Liver (tissue), 9 donors: ENCODE results near the gene CYP2U1. TPM values are rescaled to one million over a fixed set of nuclear protein-coding genes. Genes with fewer than 3 reads are reported as not detected.

ENCODE experiments used
- DNase-seq: peaks from one replicate; pipeline ENCODE4 v3.0.0-alpha.2; 2017; ENCODE audit warnings: low spot score
- H3K27ac ChIP-seq, 2 donors: one replicate each; pipeline ENCODE4 v1.7.0; 2013; ENCODE audit warnings: inconsistent platforms in 2 of 2, low read length in 2 of 2, control low read depth in 1 of 2, low read depth in 1 of 2, mild to moderate bottlenecking in 1 of 2
- H3K27me3 ChIP-seq, 4 donors: one replicate each; pipeline versions ENCODE4 v1.6.1 to v1.7.0; 2013; ENCODE audit warnings: low read length in 3 of 4, inconsistent platforms in 1 of 4, mild to moderate bottlenecking in 1 of 4, moderate library complexity in 1 of 4; ENCODE audit not compliant: control insufficient read depth in 4 of 4, insufficient read depth in 4 of 4
- H3K36me3 ChIP-seq, 4 donors: one replicate each; pipeline versions ENCODE4 v1.6.1 to v1.7.0; 2013; ENCODE audit warnings: low read length in 3 of 4, mild to moderate bottlenecking in 3 of 4, low read depth in 1 of 4, moderate library complexity in 1 of 4; ENCODE audit not compliant: control insufficient read depth in 4 of 4, insufficient read depth in 3 of 4
- H3K4me1 ChIP-seq, 4 donors: one replicate each; pipeline versions ENCODE4 v1.6.1 to v1.7.0; 2013; ENCODE audit warnings: low read length in 3 of 4, mild to moderate bottlenecking in 3 of 4, moderate library complexity in 1 of 4; ENCODE audit not compliant: control insufficient read depth in 4 of 4, insufficient read depth in 4 of 4
- H3K4me3 ChIP-seq, 3 donors: one replicate each; pipeline versions ENCODE4 v1.6.1 to v1.7.0; 2013; ENCODE audit warnings: low read length in 3 of 3, control low read depth in 1 of 3, low read depth in 1 of 3, mild to moderate bottlenecking in 1 of 3
- H3K9ac ChIP-seq, 2 donors: one replicate each; pipeline ENCODE4 v1.7.0; 2013; ENCODE audit warnings: low read length in 2 of 2, mild to moderate bottlenecking in 2 of 2, moderate library complexity in 2 of 2, control low read depth in 1 of 2, low read depth in 1 of 2
- H3K9me3 ChIP-seq, 4 donors: one replicate each; pipeline versions ENCODE4 v1.6.1 to v1.7.0; 2013; ENCODE audit warnings: low read length in 3 of 4; ENCODE audit not compliant: control insufficient read depth in 4 of 4
- ATF3 ChIP-seq: IDR thresholded peaks from 2 replicates; pipeline ENCODE4 v1.6.1; 2016; ENCODE audit warnings: antibody characterized with exemption
- CTCF ChIP-seq: fragments of 150-350 bp; IDR thresholded peaks from 2 replicates; pipeline ENCODE4 v1.5.1; 2017; ENCODE audit warnings: improper control_type of control experiment, low read depth, low read length; ENCODE audit not compliant: missing input control
- EGR1 ChIP-seq, 2 donors: IDR thresholded peaks; 2 replicates each; pipeline ENCODE4 v1.6.1; 2016 to 2018; ENCODE audit warnings: antibody characterized with exemption in 2 of 2, low read depth in 2 of 2
- FOXA1 ChIP-seq: IDR thresholded peaks from 2 replicates; pipeline ENCODE4 v1.6.1; 2016; ENCODE audit warnings: antibody characterized with exemption
- FOXA2 ChIP-seq: IDR thresholded peaks from 2 replicates; pipeline ENCODE4 v1.6.1; 2016; ENCODE audit warnings: antibody characterized with exemption
- GABPA ChIP-seq, 2 donors: IDR thresholded peaks in 1 of 2; conservative IDR thresholded peaks in 1 of 2; 2 replicates each; pipeline ENCODE4 v1.6.1; 2016; ENCODE audit warnings: antibody characterized with exemption in 2 of 2, mild to moderate bottlenecking in 1 of 2, moderate library complexity in 1 of 2
- HNF4A ChIP-seq, 2 donors: conservative IDR thresholded peaks; 2 replicates each; pipeline ENCODE4 v1.6.1; 2016; ENCODE audit warnings: antibody characterized with exemption in 2 of 2, mild to moderate bottlenecking in 2 of 2
- HNF4G ChIP-seq: IDR thresholded peaks from 2 replicates; pipeline ENCODE4 v1.6.1; 2016; ENCODE audit warnings: antibody characterized with exemption
- JUND ChIP-seq, 2 donors: IDR thresholded peaks; 2 replicates each; pipeline ENCODE4 v1.6.1; 2016; ENCODE audit warnings: antibody characterized with exemption in 2 of 2
- MAX ChIP-seq: IDR thresholded peaks from 2 replicates; pipeline ENCODE4 v1.6.1; 2016; ENCODE audit warnings: antibody characterized with exemption
- NR2F2 ChIP-seq: IDR thresholded peaks from 2 replicates; pipeline ENCODE4 v1.6.1; 2016; ENCODE audit warnings: antibody characterized with exemption
- RAD21 ChIP-seq, 2 donors: IDR thresholded peaks; 2 replicates each; pipeline ENCODE4 v1.6.1; 2016; ENCODE audit warnings: antibody characterized with exemption in 2 of 2, mild to moderate bottlenecking in 2 of 2
- REST ChIP-seq: IDR thresholded peaks from 2 replicates; pipeline ENCODE4 v1.6.1; 2016; ENCODE audit warnings: antibody characterized with exemption, mild to moderate bottlenecking
- RXRA ChIP-seq, 2 donors: IDR thresholded peaks; 2 replicates each; pipeline ENCODE4 v1.6.1; 2017 to 2018; ENCODE audit warnings: antibody characterized with exemption in 2 of 2, mild to moderate bottlenecking in 1 of 2
- SP1 ChIP-seq: IDR thresholded peaks from 2 replicates; pipeline ENCODE4 v1.6.1; 2018; ENCODE audit warnings: antibody characterized with exemption, mild to moderate bottlenecking
- TAF1 ChIP-seq: conservative IDR thresholded peaks from 2 replicates; pipeline ENCODE4 v1.6.1; 2016; ENCODE audit warnings: antibody characterized with exemption, mild to moderate bottlenecking
- YY1 ChIP-seq: IDR thresholded peaks from 2 replicates; pipeline ENCODE4 v1.6.1; 2016; ENCODE audit warnings: antibody characterized with exemption, mild to moderate bottlenecking
- WGBS: extraction: QIAGEN DNeasy Blood & Tissue Kit; methylation state at CpG from one replicate; pipeline ENCODE4 v1.1.7; 2013; 5-methylcytosine and 5-hydroxymethylcytosine counted together
- polyA plus RNA-seq, 2 donors: library from polyadenylated mRNA; stranded (reverse) in 1 of 2; unstranded in 1 of 2; fragments of 200-250 nt in 1 of 2; fragments of >200 nt in 1 of 2; fragmentation: Nextera tagmentation in 1 of 2; extraction: Ambion mirVana in 1 of 2; gene quantifications; one replicate each; pipeline versions ENCODE4 v1.2.1 to v1.2.3, GENCODE V29; 2013 to 2015
- total RNA-seq, 2 donors: library from RNA; depleted of rRNA; stranded (reverse); fragments of >200 nt; gene quantifications; one replicate each; pipeline ENCODE4 v1.2.3, GENCODE V29; 2014
- donor health status: healthy.
- donor health status: healthy.
- donor health status: healthy.
- donor health status: healthy.
- donor health status: healthy.

Gene CYP2U1
- total and polyA plus RNA-seq, 4 donors = 2.0 to 4.9 (median 3.2) TPM

DNA sequence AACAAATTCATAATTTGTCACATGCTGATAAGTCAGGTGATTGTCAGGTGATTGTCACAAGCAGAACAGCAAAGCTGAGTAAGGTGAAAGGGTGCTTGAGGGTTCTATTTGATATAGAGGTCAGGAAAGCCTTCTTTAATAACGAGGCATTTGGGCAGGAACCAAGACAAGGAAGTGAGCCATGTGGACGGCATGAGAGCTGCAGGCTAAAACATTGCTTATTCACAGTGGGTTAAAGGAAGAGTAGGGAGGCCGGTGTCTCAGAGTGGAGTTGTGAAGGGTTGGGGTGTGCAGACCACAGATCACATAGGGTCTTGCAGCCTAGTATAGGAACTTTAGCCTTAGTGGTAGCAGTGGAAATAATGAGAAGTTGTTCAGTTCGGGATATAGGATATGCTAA is 31.3 kb upstream of the CYP2U1 start:
- DNase-seq = no peak
- Histone ChIP-seq H3K27me3 (no peaks in the 10 kb centered on the region), H3K27ac (no peak overlapping the region), H3K9ac (no peak overlapping the region), H3K4me3 (no peak overlapping the region), H3K36me3 (peaks cover 0 to 3% (median 1%) of the 10 kb centered on the region in 4 donors), H3K9me3 (no peaks in the 10 kb centered on the region), H3K4me1 (peaks cover 0 to 12% (median 1%) of the 10 kb centered on the region in 4 donors)
- 87% methylated on average over 4 of the region's 4 CpGs for WGBS
- no peak for TF ChIP-seq RAD21 (IDR thresholded peaks at IDR 0.05)
- no peak for TF ChIP-seq REST
- no peak for TF ChIP-seq EGR1 (IDR thresholded peaks at IDR 0.05; ENCODE audit: low read depth in 2 of 2)
- no peak for TF ChIP-seq FOXA1
- TF ChIP-seq RXRA (IDR thresholded peaks at IDR 0.05) = no peak
- TF ChIP-seq JUND (IDR thresholded peaks at IDR 0.05) = no peak
- no peak for TF ChIP-seq NR2F2
- no peak for TF ChIP-seq CTCF
- TF ChIP-seq TAF1 = no peak
- TF ChIP-seq MAX = no peak
- TF ChIP-seq FOXA2 = no peak
- TF ChIP-seq HNF4G = no peak
- no peak for TF ChIP-seq HNF4A (conservative IDR thresholded peaks at IDR 0.05)
- TF ChIP-seq ATF3 = no peak
- TF ChIP-seq GABPA (IDR thresholded peaks at IDR 0.05 in 1 of 2, conservative IDR thresholded peaks at IDR 0.05 in 1 of 2) = no peak
- TF ChIP-seq YY1 = no peak
- TF ChIP-seq SP1 = no peak

DNA sequence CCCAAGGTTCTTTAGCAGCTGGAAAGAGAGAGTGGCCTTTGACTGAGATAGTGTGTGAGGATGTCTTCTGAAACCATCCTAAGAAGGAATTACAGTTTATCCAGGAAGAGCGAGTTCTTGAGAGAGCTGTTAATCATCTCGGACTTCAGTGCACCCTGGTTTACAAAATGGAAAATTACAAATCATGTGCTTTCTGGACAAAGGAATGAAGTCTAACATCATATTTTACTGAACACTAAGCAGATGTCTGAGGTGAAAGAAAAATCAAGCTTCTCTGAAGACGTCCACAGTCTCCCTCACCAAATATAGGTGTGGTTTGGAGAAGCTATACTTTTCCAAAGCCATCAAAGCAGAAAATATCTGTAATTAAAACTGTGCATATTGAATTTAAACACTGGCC is 30.8 kb upstream of the CYP2U1 start:
- peaks cover 0 to 12% (median 1%) of the 10 kb centered on the region in 4 donors for H3K4me1 ChIP-seq
- WGBS = 93% methylated on average over 3 of the region's 3 CpGs
- H3K27ac ChIP-seq = no peak overlapping the region
- H3K36me3 ChIP-seq = peaks cover 0 to 3% (median 1%) of the 10 kb centered on the region in 4 donors
- no peak overlapping the region for H3K4me3 ChIP-seq
- H3K27me3 ChIP-seq = no peaks in the 10 kb centered on the region
- H3K9ac ChIP-seq = no peak overlapping the region
- no peak for TF ChIP-seq NR2F2
- TF ChIP-seq RAD21 (IDR thresholded peaks at IDR 0.05) = no peak
- TF ChIP-seq FOXA1 = no peak
- TF ChIP-seq JUND (IDR thresholded peaks at IDR 0.05) = no peak
- TF ChIP-seq ATF3 = no peak
- TF ChIP-seq EGR1 (IDR thresholded peaks at IDR 0.05; ENCODE audit: low read depth in 2 of 2) = no peak
- H3K9me3 ChIP-seq = no peaks in the 10 kb centered on the region
- no peak for DNase-seq
